ENCODE data around the gene FOXL1.

DNA sequence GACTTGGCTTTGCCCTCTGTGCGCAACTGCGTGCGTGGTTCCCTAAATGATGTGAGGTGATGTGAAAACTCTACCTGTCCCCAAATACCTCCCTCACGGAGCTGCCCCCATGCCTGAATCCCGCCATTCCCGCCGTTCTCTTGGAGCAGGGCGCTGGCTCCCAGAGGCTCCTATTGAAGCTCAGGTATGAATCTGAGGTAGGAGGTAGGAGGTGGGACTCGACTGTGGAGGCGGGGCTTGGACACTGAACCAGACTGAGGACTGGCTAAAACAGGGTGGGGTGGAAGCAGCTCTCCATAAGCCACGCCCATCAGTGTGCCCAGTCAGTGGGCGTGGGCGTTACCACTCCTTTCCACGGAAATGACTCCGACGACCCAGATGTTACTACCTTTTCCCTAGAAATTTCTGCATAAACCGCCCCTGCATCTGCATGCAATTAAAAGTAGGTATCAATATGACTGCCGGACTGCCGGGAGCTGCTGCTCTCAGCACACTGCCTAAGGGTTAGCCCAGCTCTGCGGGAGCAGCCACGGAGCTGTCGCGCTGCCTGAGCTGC lies 41.0 kb downstream of the FOXL1 start:
- TF ChIP-seq CTCF (IDR thresholded peaks at IDR 0.05; ENCODE audit: low read depth, low read length, poor library complexity, severe bottlenecking) (no peak), EZH2phosphoT487 (IDR thresholded peaks at IDR 0.05; ENCODE audit: borderline replicate concordance, low read length) (no peak)
